ENCODE data around the gene TRIM29. TPM values are rescaled to one million over a fixed set of nuclear protein-coding genes. Genes with fewer than 3 reads are reported as not detected.

Gene TRIM29
- total RNA-seq, 1 experiment from 2014 or later, result 38.5 TPM

DNA sequence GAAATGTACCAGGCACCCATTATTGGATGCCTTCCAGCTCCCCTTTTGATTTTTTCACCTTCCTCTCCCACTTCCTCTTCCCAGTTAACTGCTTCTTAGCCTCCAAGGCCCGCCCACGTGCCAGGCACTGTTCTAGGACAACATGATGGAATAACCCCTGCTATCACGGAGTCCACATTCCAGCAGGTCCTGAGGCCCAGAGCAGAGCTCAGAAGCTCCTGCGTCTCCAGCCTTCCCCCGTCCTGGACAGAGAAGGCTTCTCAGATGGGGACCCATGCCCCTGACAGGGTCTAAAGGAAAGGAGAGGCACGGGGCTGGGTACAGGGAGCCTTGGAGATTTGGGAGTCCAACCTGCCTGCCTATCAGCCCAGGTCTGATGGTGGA lies 29.1 kb downstream of the TRIM29 start:
- CTCF ChIA-PET, result interaction anchor here (0.5 to 1.0 kb wide), 2 partner anchors 155 to 676 kb away, joined by 3 to 6 read pairs; no protein-coding TSS in a partner anchor

DNA sequence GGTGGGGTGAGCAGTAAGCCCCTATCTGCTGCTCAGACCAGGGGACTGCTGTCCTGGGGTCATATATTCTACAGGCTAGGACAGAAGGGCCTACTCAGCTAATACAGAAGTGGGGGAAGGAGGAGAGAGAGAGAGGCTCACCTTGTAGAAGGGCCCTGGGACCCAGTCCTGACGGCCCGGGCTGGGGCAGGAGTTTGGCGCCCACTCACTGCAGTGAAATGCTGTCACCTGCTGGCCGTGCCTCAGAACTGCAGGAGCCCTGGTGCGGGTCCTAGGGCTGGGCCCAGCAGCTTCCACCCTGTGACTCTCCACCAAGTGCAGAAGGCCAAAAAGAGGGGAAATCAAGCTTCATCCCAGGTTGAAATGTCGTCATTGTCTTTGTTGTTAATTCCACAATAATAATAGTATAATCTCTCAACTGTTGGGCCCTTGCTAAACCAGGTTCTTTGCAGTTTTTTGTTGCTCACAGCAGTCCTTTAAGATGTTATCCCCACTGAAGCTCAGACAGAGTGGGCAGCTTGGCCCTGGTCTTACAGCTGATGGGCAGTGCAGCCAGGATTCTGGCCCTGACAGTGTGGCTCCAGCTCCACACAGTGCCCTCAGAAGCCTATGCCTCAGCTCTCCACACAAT lies 29.6 kb downstream of the TRIM29 start:
- Histone ChIP-seq H3K27me3 (ENCODE audit: low read length) (peaks cover 42% of the 10 kb centered on the region), H3K79me2 (ENCODE audit: low read length) (no peaks in the 10 kb centered on the region), H3K4me1 (ENCODE audit: insufficient read depth, low read length) (no peaks in the 10 kb centered on the region), H3K9ac (ENCODE audit: low read length) (no peak overlapping the region), H3K27ac (ENCODE audit: low read length) (no peak overlapping the region), H3K9me3 (ENCODE audit: low read length) (no peaks in the 10 kb centered on the region), H2AFZ (ENCODE audit: low read length) (no peak overlapping the region), H3F3A (ENCODE audit: low read length, unreplicated experiment) (no peaks in the 10 kb centered on the region), H3K4me3 (ENCODE audit: low read length) (no peak overlapping the region), H3K4me2 (ENCODE audit: low read length) (no peak overlapping the region), H4K20me1 (ENCODE audit: low read length) (no peaks in the 10 kb centered on the region), H3K36me3 (ENCODE audit: low read depth, low read length) (no peaks in the 10 kb centered on the region), H3K9me2 (replicated peaks; ENCODE audit: low read length) (no peaks in the 10 kb centered on the region)
- no TSS peak for BruUV-seq (replicated peaks)
- DNase-seq (peak; percentile 80), ATAC-seq (peak; percentile 92)
- no peak for TF ChIP-seq EZH2phosphoT487 (IDR thresholded peaks at IDR 0.05; ENCODE audit: borderline replicate concordance, low read length)
- TF ChIP-seq, protein P1, sequence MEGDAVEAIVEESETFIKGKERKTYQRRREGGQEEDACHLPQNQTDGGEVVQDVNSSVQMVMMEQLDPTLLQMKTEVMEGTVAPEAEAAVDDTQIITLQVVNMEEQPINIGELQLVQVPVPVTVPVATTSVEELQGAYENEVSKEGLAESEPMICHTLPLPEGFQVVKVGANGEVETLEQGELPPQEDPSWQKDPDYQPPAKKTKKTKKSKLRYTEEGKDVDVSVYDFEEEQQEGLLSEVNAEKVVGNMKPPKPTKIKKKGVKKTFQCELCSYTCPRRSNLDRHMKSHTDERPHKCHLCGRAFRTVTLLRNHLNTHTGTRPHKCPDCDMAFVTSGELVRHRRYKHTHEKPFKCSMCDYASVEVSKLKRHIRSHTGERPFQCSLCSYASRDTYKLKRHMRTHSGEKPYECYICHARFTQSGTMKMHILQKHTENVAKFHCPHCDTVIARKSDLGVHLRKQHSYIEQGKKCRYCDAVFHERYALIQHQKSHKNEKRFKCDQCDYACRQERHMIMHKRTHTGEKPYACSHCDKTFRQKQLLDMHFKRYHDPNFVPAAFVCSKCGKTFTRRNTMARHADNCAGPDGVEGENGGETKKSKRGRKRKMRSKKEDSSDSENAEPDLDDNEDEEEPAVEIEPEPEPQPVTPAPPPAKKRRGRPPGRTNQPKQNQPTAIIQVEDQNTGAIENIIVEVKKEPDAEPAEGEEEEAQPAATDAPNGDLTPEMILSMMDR (conservative IDR thresholded peaks at IDR 0.05; ENCODE audit: low read depth, low read length), result peak; percentile 99
- TF ChIP-seq EZH2 (IDR thresholded peaks at IDR 0.05; ENCODE audit: low read length, unreplicated experiment), result no peak
- ChIA-PET POLR2A (ENCODE audit: unreplicated experiment) (no interaction called here), CTCF (interaction anchor here (0.5 to 1.0 kb wide), 2 partner anchors 154 to 676 kb away, joined by 3 to 6 read pairs; no protein-coding TSS in a partner anchor)
- intact Hi-C loops (cut with micrococcal nuclease), result loop anchor here (1.0 kb wide), 2 partner anchors 442 to 627 kb away; no protein-coding TSS in a partner anchor

More for the DNA sequence above, 29.1 kb downstream of the TRIM29 start:
- Histone ChIP-seq H3K4me3 (ENCODE audit: low read length) (no peak overlapping the region), H3K9me2 (replicated peaks; ENCODE audit: low read length) (no peaks in the 10 kb centered on the region), H3K9ac (ENCODE audit: low read length) (no peak overlapping the region), H4K20me1 (ENCODE audit: low read length) (no peaks in the 10 kb centered on the region), H2AFZ (ENCODE audit: low read length) (no peak overlapping the region), H3K4me2 (ENCODE audit: low read length) (no peak overlapping the region), H3K36me3 (ENCODE audit: low read depth, low read length) (no peaks in the 10 kb centered on the region), H3K79me2 (ENCODE audit: low read length) (no peaks in the 10 kb centered on the region), H3K27ac (ENCODE audit: low read length) (no peak overlapping the region), H3K4me1 (ENCODE audit: insufficient read depth, low read length) (no peaks in the 10 kb centered on the region), H3K27me3 (ENCODE audit: low read length) (peaks cover 37% of the 10 kb centered on the region), H3K9me3 (ENCODE audit: low read length) (no peaks in the 10 kb centered on the region), H3F3A (ENCODE audit: low read length, unreplicated experiment) (no peaks in the 10 kb centered on the region)
- BruUV-seq (replicated peaks), result no TSS peak
- ATAC-seq (no peak), DNase-seq (no peak)
- POLR2A ChIA-PET (ENCODE audit: unreplicated experiment), result no interaction called here
- intact Hi-C loops (cut with micrococcal nuclease), result loop anchor here (1.0 kb wide), 2 partner anchors 442 to 627 kb away; no protein-coding TSS in a partner anchor
- TF ChIP-seq EZH2 (IDR thresholded peaks at IDR 0.05; ENCODE audit: low read length, unreplicated experiment), result no peak
- TF ChIP-seq, protein P1 (conservative IDR thresholded peaks at IDR 0.05; ENCODE audit: low read depth, low read length), result no peak
- no peak for TF ChIP-seq EZH2phosphoT487 (IDR thresholded peaks at IDR 0.05; ENCODE audit: borderline replicate concordance, low read length)

DNA sequence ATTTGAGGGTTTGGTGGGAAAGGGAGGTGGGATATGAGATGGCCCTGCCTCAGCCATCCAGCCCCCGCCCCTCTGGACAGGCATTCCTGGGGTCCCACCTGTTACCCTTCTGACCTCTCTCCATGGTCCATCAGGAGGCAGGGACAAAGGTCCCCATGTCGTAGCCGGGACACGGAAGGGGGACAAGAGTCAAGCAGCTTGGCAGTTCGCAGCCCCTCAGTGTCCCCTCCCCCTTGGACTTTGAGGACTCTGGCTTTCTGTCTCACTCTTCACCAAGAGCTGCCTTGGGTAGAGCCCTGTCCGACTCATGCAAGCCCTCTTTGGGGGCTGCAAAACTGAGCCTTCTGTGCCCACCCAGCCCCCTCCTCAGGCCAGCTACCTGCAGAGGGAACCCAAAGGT lies 30.2 kb downstream of the TRIM29 start:
- H3K27me3 ChIP-seq (ENCODE audit: low read length), result peaks cover 45% of the 10 kb centered on the region

More for the DNA sequence above, 30.2 kb downstream of the TRIM29 start:
- Histone ChIP-seq H3K36me3 (ENCODE audit: low read depth, low read length) (no peaks in the 10 kb centered on the region), H3F3A (ENCODE audit: low read length, unreplicated experiment) (no peaks in the 10 kb centered on the region), H3K27ac (ENCODE audit: low read length) (no peak overlapping the region), H3K79me2 (ENCODE audit: low read length) (no peaks in the 10 kb centered on the region), H3K4me2 (ENCODE audit: low read length) (no peak overlapping the region), H3K9ac (ENCODE audit: low read length) (no peak overlapping the region), H2AFZ (ENCODE audit: low read length) (no peak overlapping the region), H3K4me1 (ENCODE audit: insufficient read depth, low read length) (no peaks in the 10 kb centered on the region), H3K4me3 (ENCODE audit: low read length) (no peak overlapping the region), H3K9me3 (ENCODE audit: low read length) (no peaks in the 10 kb centered on the region), H4K20me1 (ENCODE audit: low read length) (no peaks in the 10 kb centered on the region), H3K9me2 (replicated peaks; ENCODE audit: low read length) (no peaks in the 10 kb centered on the region)
- ATAC-seq (no peak), DNase-seq (no peak)
- intact Hi-C loops (cut with micrococcal nuclease), result loop anchor here (1.0 kb wide), 2 partner anchors 441 to 626 kb away; no protein-coding TSS in a partner anchor
- ChIA-PET CTCF (interaction anchor here (1.0 kb wide), 1 partner anchor 675 kb away, joined by 6 read pairs; no protein-coding TSS in a partner anchor), POLR2A (ENCODE audit: unreplicated experiment) (no interaction called here)
- BruUV-seq (replicated peaks), result no TSS peak
- TF ChIP-seq EZH2 (IDR thresholded peaks at IDR 0.05; ENCODE audit: low read length, unreplicated experiment) (no peak), EZH2phosphoT487 (IDR thresholded peaks at IDR 0.05; ENCODE audit: borderline replicate concordance, low read length) (no peak)
- TF ChIP-seq, protein P1 (conservative IDR thresholded peaks at IDR 0.05; ENCODE audit: low read depth, low read length), result no peak

Measured in PC-3 (cell line).